Natural killer cell (primary cell): ENCODE results near the gene SUOX. TPM values are rescaled to one million over a fixed set of nuclear protein-coding genes. Genes with fewer than 3 reads are reported as not detected.
A peak's percentile ranks its signal among the peaks of the same experiment; 100 is the strongest.

Experiments used
- ATAC-seq, 3 donors: fragments of 150-1000 bp in 2 of 3; fragments of 200-7000 bp in 1 of 3; cut with Tn5 transposase; 1 replicate in 1 of 3; 2 replicates in 2 of 3; pipeline ENCODE4 v1.10.0; 2021; ENCODE audit warnings: mild to moderate bottlenecking in 2 of 3, moderate library complexity in 2 of 3
- DNase-seq, 2 donors: peaks; one replicate each; pipeline versions ENCODE4 v3.0.0 to v3.0.0-alpha.2; 2013 to 2021; ENCODE audit warnings: mixed read lengths in 1 of 2
- H3K27ac ChIP-seq: one replicate; pipeline ENCODE4 v1.5.1; 2013; ENCODE audit warnings: mild to moderate bottlenecking, low read length
- H3K27me3 ChIP-seq: one replicate; pipeline ENCODE4 v1.6.1; 2013; ENCODE audit warnings: low read length; ENCODE audit not compliant: control insufficient read depth, insufficient read depth
- H3K36me3 ChIP-seq: one replicate; pipeline ENCODE4 v1.6.1; 2013; ENCODE audit warnings: low read length; ENCODE audit not compliant: control insufficient read depth, insufficient read depth
- H3K4me1 ChIP-seq: one replicate; pipeline ENCODE4 v1.6.1; 2013; ENCODE audit warnings: low read length; ENCODE audit not compliant: control insufficient read depth, insufficient read depth
- H3K4me3 ChIP-seq: one replicate; pipeline ENCODE4 v1.5.1; 2013; ENCODE audit warnings: low read length
- H3K9me3 ChIP-seq: one replicate; pipeline ENCODE4 v1.6.1; 2013; ENCODE audit warnings: low read length; ENCODE audit not compliant: control insufficient read depth, insufficient read depth
- H3K27ac Mint-ChIP-seq, 2 donors: one replicate each; pipeline ENCODE4 v1.8.0; 2022; ENCODE audit warnings: mild to moderate bottlenecking in 2 of 2, mixed read lengths in 2 of 2, moderate library complexity in 1 of 2
- H3K27me3 Mint-ChIP-seq, 2 donors: one replicate each; pipeline ENCODE4 v1.8.0; 2022; ENCODE audit warnings: low read depth in 2 of 2, mixed read lengths in 2 of 2
- H3K36me3 Mint-ChIP-seq: one replicate; pipeline ENCODE4 v1.8.0; 2022; ENCODE audit warnings: mixed read lengths
- H3K4me1 Mint-ChIP-seq, 2 donors: one replicate each; pipeline ENCODE4 v1.8.0; 2022; ENCODE audit warnings: mixed read lengths in 2 of 2
- H3K4me3 Mint-ChIP-seq: one replicate; pipeline ENCODE4 v1.8.0; 2022; ENCODE audit warnings: mild to moderate bottlenecking, moderate library complexity, mixed read lengths
- H3K9me3 Mint-ChIP-seq, 2 donors: one replicate each; pipeline ENCODE4 v1.8.0; 2022; ENCODE audit warnings: mixed read lengths in 2 of 2
- CTCF ChIP-seq: fragments of 200-600 bp; IDR thresholded peaks from one replicate; pipeline ENCODE4 v1.8.0; 2022; ENCODE audit warnings: antibody characterized with exemption
- WGBS: methylation state at CpG from one replicate; pipeline ENCODE4 v1.1.7; 2013; ENCODE audit warnings: missing lambda C conversion rate; ENCODE audit not compliant: insufficient coverage; 5-methylcytosine and 5-hydroxymethylcytosine counted together
- intact Hi-C: fragments of 100-400 bp; cut with micrococcal nuclease; formaldehyde crosslinking; loops from one replicate; pipeline ENCODE4 v1.14.2; 2022
- total RNA-seq, 4 donors: library from RNA; stranded (reverse); fragments of 120-200 nt in 1 of 4; gene quantifications; one replicate each; pipeline versions ENCODE4 v1.2.3 to v1.2.4, GENCODE V29; 2013 to 2022

Gene SUOX
- total RNA-seq, 3 donors from 2014 or later (not counting 1 experiment from before 2014, with no cell fraction given) = 11.0 to 15.9 (median 14.6) TPM

GRCh38 chr12:56037161-56037560 lies 40.1 kb downstream of the SUOX start:
- no peaks in the 10 kb centered on the region for H3K9me3 Mint-ChIP-seq
- no peaks in the 10 kb centered on the region for H3K27me3 ChIP-seq

GRCh38 chr12:56038022-56038655 lies 41.1 kb downstream of the SUOX start:
- H3K9me3 Mint-ChIP-seq = no peaks in the 10 kb centered on the region
- no peaks in the 10 kb centered on the region for H3K9me3 ChIP-seq
- ATAC-seq = no peak
- no peaks in the 10 kb centered on the region for H3K27me3 ChIP-seq
- intact Hi-C loops = no loop called here
- peak overlapping the region; percentile 17 for H3K4me3 Mint-ChIP-seq
- H3K4me1 ChIP-seq = peaks cover 17% of the 10 kb centered on the region
- no peaks in the 10 kb centered on the region for H3K27me3 Mint-ChIP-seq
- DNase-seq = no peak
- H3K27ac ChIP-seq = no peak overlapping the region
- no peak for TF ChIP-seq CTCF
- peaks cover 20 to 21% of the 10 kb centered on the region in 2 donors for H3K4me1 Mint-ChIP-seq
- H3K4me3 ChIP-seq = no peak overlapping the region
- peaks cover 3% of the 10 kb centered on the region for H3K36me3 ChIP-seq
- no peaks in the 10 kb centered on the region for H3K36me3 Mint-ChIP-seq
- H3K27ac Mint-ChIP-seq = peak overlapping the region in 1 of 2 donors; percentile 69
- 60% methylated on average over 1 of the region's 2 CpGs for WGBS

More at GRCh38 chr12:56037161-56037560, 40.1 kb downstream of the SUOX start:
- no peaks in the 10 kb centered on the region for H3K36me3 Mint-ChIP-seq
- Histone ChIP-seq H3K36me3 (peaks cover 1% of the 10 kb centered on the region), H3K9me3 (no peaks in the 10 kb centered on the region), H3K4me1 (peaks cover 10% of the 10 kb centered on the region), H3K27ac (no peak overlapping the region), H3K4me3 (no peak overlapping the region)
- H3K27me3 Mint-ChIP-seq = no peaks in the 10 kb centered on the region
- ATAC-seq (no peak), DNase-seq (no peak)
- intact Hi-C loops = no loop called here
- no peak for TF ChIP-seq CTCF
- no peak overlapping the region for H3K4me3 Mint-ChIP-seq
- 56% methylated on average over 2 of the region's 2 CpGs for WGBS
- peaks cover 11 to 13% of the 10 kb centered on the region in 2 donors for H3K4me1 Mint-ChIP-seq
- H3K27ac Mint-ChIP-seq = peak overlapping the region in 1 of 2 donors; percentile 69

GRCh38 chr12:56040151-56040550 lies 43.1 kb downstream of the SUOX start:
- Mint-ChIP-seq H3K9me3 (no peaks in the 10 kb centered on the region), H3K27me3 (no peaks in the 10 kb centered on the region), H3K36me3 (no peaks in the 10 kb centered on the region), H3K4me3 (no peak overlapping the region), H3K27ac (no peak overlapping the region), H3K4me1 (peaks cover 24 to 25% of the 10 kb centered on the region in 2 donors)
- DNase-seq (no peak), ATAC-seq (no peak)
- Histone ChIP-seq H3K4me3 (no peak overlapping the region), H3K27ac (no peak overlapping the region), H3K36me3 (peaks cover 17% of the 10 kb centered on the region), H3K9me3 (no peaks in the 10 kb centered on the region), H3K4me1 (peaks cover 14% of the 10 kb centered on the region), H3K27me3 (no peaks in the 10 kb centered on the region)
- no peak for TF ChIP-seq CTCF
- WGBS = 86% methylated on average over 1 of the region's 1 CpG
- intact Hi-C loops = loop anchor here (2.0 to 10.0 kb wide), 8 partner anchors 43 to 301 kb away; partner anchors contain the start of genes MYL6, MYL6B, NABP2 and ORMDL2
